ENCODE results near the gene MAVS.

GRCh38 chr20:3919352-3919751, 72.7 kb downstream of the MAVS start:
- TF ChIP-seq CTCF (IDR thresholded peaks at IDR 0.05) (no peak), POLR2A (IDR thresholded peaks at IDR 0.05) (no peak)

Data from heart left ventricle (tissue), 13 donors.